GM06990 (cell line): Measurements from ENCODE around the gene SRL.

ENCODE experiments used
- DNase-seq: peaks from one replicate; pipeline ENCODE4 v3.0.0-alpha.2; 2011; ENCODE audit not compliant: insufficient read length; ENCODE audit errors: extremely low read depth
- H3K27me3 ChIP-seq: replicated peaks from 2 replicates; pipeline ENCODE4 v1.6.0; 2011; ENCODE audit warnings: low read length; ENCODE audit not compliant: control insufficient read depth, insufficient read depth
- H3K36me3 ChIP-seq: 2 replicates; pipeline ENCODE4 v1.5.1; 2011; ENCODE audit warnings: low read length; ENCODE audit not compliant: control insufficient read depth, insufficient read depth
- H3K4me3 ChIP-seq: replicated peaks from 2 replicates; pipeline ENCODE4 v1.5.1; 2011; ENCODE audit warnings: low read depth, mild to moderate bottlenecking, control low read depth, low read length
- CTCF ChIP-seq: IDR thresholded peaks from 2 replicates; pipeline ENCODE4 v1.5.1; 2011; ENCODE audit warnings: low read length, control low read depth, mild to moderate bottlenecking, inconsistent platforms; ENCODE audit not compliant: insufficient read depth, poor library complexity, severe bottlenecking

Gene SRL

GRCh38 chr16:4280625-4281024 lies 38.7 kb upstream of the SRL start:
- Histone ChIP-seq H3K36me3 (no peaks in the 10 kb centered on the region), H3K4me3 (no peak overlapping the region), H3K27me3 (no peaks in the 10 kb centered on the region)
- DNase-seq = no peak
- no peak for TF ChIP-seq CTCF

GRCh38 chr16:4277987-4278513 lies 36.2 kb upstream of the SRL start:
- H3K27me3 ChIP-seq = no peaks in the 10 kb centered on the region

GRCh38 chr16:4275861-4276260 lies 34.0 kb upstream of the SRL start:
- Histone ChIP-seq H3K27me3 (no peaks in the 10 kb centered on the region), H3K4me3 (no peak overlapping the region), H3K36me3 (no peaks in the 10 kb centered on the region)
- no peak for DNase-seq
- no peak for TF ChIP-seq CTCF

More at GRCh38 chr16:4277987-4278513, 36.2 kb upstream of the SRL start:
- TF ChIP-seq CTCF = no peak
- Histone ChIP-seq H3K36me3 (no peaks in the 10 kb centered on the region), H3K4me3 (no peak overlapping the region)
- no peak for DNase-seq

- H3K27me3 ChIP-seq = no peaks in the 10 kb centered on the region
- peak; percentile 45 for TF ChIP-seq CTCF
- peak; percentile 77 for DNase-seq
- no peaks in the 10 kb centered on the region for H3K36me3 ChIP-seq
- H3K4me3 ChIP-seq = peak overlapping the region; percentile 73
Measured at GRCh38 chr16:4273858-4274311, 32.0 kb upstream of the SRL start.

GRCh38 chr16:4272114-4272956 lies 30.5 kb upstream of the SRL start:
- Histone ChIP-seq H3K4me3 (peak overlapping the region; percentile 73), H3K27me3 (no peaks in the 10 kb centered on the region), H3K36me3 (no peaks in the 10 kb centered on the region; the same call in 1 of the 2 replicates)
- no peak for TF ChIP-seq CTCF
- peak; percentile 68 for DNase-seq
